AG09309 (cell line): ENCODE data around the gene ZFYVE28.

ENCODE experiments used
- DNase-seq: peaks from one replicate; pipeline ENCODE4 v3.0.0-alpha.2; 2010; ENCODE audit warnings: low read depth
- H3K4me3 ChIP-seq: 2 replicates; pipeline ENCODE4 v1.5.1; 2011; ENCODE audit warnings: mild to moderate bottlenecking, low read depth, low read length, moderate library complexity; ENCODE audit not compliant: control insufficient read depth
- CTCF ChIP-seq: IDR thresholded peaks from 2 replicates; pipeline ENCODE4 v1.5.1; 2011; ENCODE audit warnings: mild to moderate bottlenecking, low read depth, low read length, inconsistent platforms; ENCODE audit not compliant: insufficient read depth, control insufficient read depth; ENCODE audit errors: missing control alignments

The ZFYVE28 gene

GRCh38 chr4:2413821-2414610 lies 4.4 kb downstream of the ZFYVE28 start:
- no peak for TF ChIP-seq CTCF
- no peak for DNase-seq
- peak overlapping the region; percentile 37; the same call in 1 of the 2 replicates for H3K4me3 ChIP-seq

- peak; percentile 76 for TF ChIP-seq CTCF
- DNase-seq: peak; percentile 81
- H3K4me3 ChIP-seq: peak overlapping the region; percentile 37
These were observed 5.3 kb downstream of the ZFYVE28 start for GRCh38 chr4:2412885-2413716.

GRCh38 chr4:2412534-2412884 lies 5.9 kb downstream of the ZFYVE28 start:
- no peak for DNase-seq
- no peak for TF ChIP-seq CTCF
- peak overlapping the region; percentile 37 for H3K4me3 ChIP-seq

GRCh38 chr4:2411786-2412510 lies 6.5 kb downstream of the ZFYVE28 start:
- no peak overlapping the region for H3K4me3 ChIP-seq
- DNase-seq: no peak
- no peak for TF ChIP-seq CTCF

- no peak overlapping the region for H3K4me3 ChIP-seq
- no peak for DNase-seq
- TF ChIP-seq CTCF: no peak
These were observed 9.1 kb downstream of the ZFYVE28 start for GRCh38 chr4:2409381-2409783.

- no peak for TF ChIP-seq CTCF
- H3K4me3 ChIP-seq: no peak overlapping the region
- DNase-seq: no peak
These were observed 9.5 kb downstream of the ZFYVE28 start for GRCh38 chr4:2408976-2409375.
